ENCODE results near the gene MKRN2OS. TPM values are rescaled to one million over a fixed set of nuclear protein-coding genes. Genes with fewer than 3 reads are reported as not detected.

MKRN2OS gene
- total RNA-seq, 1 experiment from 2014 or later = not detected

DNA sequence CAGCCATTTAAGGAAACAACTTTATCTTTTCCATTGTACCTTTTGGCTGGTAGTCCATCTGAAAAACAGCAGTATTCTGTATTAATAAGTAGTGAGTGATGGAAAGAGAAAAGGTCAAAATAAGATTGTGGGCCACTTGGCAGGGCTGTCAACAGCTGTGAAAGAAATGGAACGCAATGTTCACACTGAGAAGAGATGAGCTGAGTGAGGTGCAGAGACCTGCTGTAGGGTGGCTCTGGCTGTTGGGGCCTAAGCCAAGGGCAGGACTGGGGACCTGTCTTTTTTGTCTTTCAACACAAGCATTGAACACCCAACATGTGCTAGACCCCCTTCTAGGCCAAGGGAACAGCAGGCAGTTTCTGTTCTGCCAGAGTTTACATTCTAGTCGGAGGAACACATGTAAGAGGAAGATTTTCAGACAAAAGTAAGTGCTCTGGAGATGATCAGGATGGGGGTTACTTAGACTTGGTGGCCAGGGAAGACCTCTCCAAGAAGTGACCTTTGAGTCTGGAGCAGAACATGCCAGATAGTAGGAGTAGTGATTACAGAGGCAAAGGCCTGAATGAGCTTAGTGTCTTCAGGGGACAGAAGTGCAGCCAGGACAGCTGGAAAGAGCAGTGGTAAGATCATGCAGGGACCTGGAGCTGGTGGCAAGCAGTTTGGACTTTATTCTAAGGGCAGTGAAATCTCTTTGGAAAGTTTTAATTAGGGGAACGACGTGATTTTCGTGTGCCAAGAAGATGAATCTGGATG, 31.4 kb downstream of the MKRN2OS start (continued):
- no peak for TF ChIP-seq SRF (IDR thresholded peaks at IDR 0.05; ENCODE audit: low read depth)

DNA sequence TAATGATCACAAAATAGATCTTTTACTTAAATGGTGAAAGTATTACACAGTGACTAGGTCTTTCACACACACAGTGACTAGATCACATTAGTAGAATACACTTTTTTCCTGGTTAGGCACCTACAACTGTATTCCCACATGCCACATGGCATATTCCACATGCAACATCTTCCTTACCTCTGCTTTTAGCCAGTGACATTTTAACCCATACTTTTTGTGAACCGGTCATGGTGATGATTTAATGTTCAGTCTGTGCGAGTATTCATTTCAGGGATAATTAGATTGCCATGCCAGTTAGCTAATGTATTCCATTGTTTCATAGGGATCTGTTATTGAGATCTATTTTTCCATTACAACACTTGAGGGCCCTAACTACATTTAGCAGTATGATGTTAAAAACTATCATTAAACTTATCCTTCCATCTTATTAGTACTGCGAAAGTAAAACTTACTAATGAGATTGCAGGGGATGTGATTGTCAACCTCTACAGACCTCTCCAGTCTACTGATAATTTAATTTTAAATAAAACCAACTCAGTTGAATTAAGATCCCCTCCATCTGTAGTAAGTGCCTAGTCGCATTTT, 32.7 kb downstream of the MKRN2OS start:
- Histone ChIP-seq H3K9me2 (ENCODE audit: insufficient read depth) (no peaks in the 10 kb centered on the region), H3K79me2 (ENCODE audit: insufficient read depth, low read length) (peaks cover 4% of the 10 kb centered on the region; the same call in 1 of the 2 replicates), H3K4me2 (ENCODE audit: low read length) (no peak overlapping the region), H3K4me3 (replicated peaks in 1 of 2; ENCODE audit: low read depth in 1 of 2, low read length in 2 of 2) (no peak overlapping the region), H3K27ac (ENCODE audit: low read depth, low read length) (no peak overlapping the region), H3K9me3 (ENCODE audit: control insufficient read depth in 1 of 2, insufficient read depth in 1 of 2, low read depth in 1 of 2, low read length in 2 of 2) (no peaks in the 10 kb centered on the region), H4K20me1 (ENCODE audit: insufficient read depth) (peaks cover 1% of the 10 kb centered on the region; the same call in 1 of the 2 replicates), H3K36me3 (ENCODE audit: control insufficient read depth in 1 of 2, insufficient read depth in 2 of 2, low read length in 2 of 2) (peaks cover 15 to 29% of the 10 kb centered on the region in 2 experiments; a peak in 3 of 4 replicates), H2AFZ (ENCODE audit: low read depth, low read length, poor library complexity, severe bottlenecking) (no peak overlapping the region), H3K27me3 (ENCODE audit: insufficient read depth, low read length) (no peaks in the 10 kb centered on the region), H3K9ac (ENCODE audit: low read length) (no peak overlapping the region), H3K4me1 (ENCODE audit: control insufficient read depth in 1 of 2, insufficient read depth in 2 of 2, low read length in 2 of 2) (peaks cover 0 to 6% of the 10 kb centered on the region in 2 experiments; a peak in 2 of 4 replicates)
- DNase-seq (ENCODE audit: low read depth, low spot score) (no peak), ATAC-seq (no peak)
- ChIA-PET POLR2A (no interaction called here), CTCF (interaction anchor here (2.2 kb wide), 1 partner anchor 17 kb away, joined by 9 read pairs; no protein-coding TSS in a partner anchor), RAD21 (ENCODE audit: low non-redundant PET in 1 of 2, low total read pairs in 2 of 2, uncharacterized antibody in 2 of 2, unreplicated experiment in 2 of 2) (no interaction called here)
- intact Hi-C loops (cut with micrococcal nuclease) = no loop called here
- no TSS peak for BruUV-seq (replicated peaks)
- no peak for TF ChIP-seq ZFX (IDR thresholded peaks at IDR 0.05)
- TF ChIP-seq ELF1 (IDR thresholded peaks at IDR 0.05; ENCODE audit: borderline replicate concordance, low read depth) = no peak
- TF ChIP-seq, protein P1, sequence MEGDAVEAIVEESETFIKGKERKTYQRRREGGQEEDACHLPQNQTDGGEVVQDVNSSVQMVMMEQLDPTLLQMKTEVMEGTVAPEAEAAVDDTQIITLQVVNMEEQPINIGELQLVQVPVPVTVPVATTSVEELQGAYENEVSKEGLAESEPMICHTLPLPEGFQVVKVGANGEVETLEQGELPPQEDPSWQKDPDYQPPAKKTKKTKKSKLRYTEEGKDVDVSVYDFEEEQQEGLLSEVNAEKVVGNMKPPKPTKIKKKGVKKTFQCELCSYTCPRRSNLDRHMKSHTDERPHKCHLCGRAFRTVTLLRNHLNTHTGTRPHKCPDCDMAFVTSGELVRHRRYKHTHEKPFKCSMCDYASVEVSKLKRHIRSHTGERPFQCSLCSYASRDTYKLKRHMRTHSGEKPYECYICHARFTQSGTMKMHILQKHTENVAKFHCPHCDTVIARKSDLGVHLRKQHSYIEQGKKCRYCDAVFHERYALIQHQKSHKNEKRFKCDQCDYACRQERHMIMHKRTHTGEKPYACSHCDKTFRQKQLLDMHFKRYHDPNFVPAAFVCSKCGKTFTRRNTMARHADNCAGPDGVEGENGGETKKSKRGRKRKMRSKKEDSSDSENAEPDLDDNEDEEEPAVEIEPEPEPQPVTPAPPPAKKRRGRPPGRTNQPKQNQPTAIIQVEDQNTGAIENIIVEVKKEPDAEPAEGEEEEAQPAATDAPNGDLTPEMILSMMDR (IDR thresholded peaks at IDR 0.05 in 2 of 3, conservative IDR thresholded peaks at IDR 0.05 in 1 of 3; ENCODE audit: borderline replicate concordance in 1 of 3, insufficient read depth in 1 of 3, low read depth in 2 of 3, low read length in 2 of 3) = no peak
- TF ChIP-seq, protein P2, sequence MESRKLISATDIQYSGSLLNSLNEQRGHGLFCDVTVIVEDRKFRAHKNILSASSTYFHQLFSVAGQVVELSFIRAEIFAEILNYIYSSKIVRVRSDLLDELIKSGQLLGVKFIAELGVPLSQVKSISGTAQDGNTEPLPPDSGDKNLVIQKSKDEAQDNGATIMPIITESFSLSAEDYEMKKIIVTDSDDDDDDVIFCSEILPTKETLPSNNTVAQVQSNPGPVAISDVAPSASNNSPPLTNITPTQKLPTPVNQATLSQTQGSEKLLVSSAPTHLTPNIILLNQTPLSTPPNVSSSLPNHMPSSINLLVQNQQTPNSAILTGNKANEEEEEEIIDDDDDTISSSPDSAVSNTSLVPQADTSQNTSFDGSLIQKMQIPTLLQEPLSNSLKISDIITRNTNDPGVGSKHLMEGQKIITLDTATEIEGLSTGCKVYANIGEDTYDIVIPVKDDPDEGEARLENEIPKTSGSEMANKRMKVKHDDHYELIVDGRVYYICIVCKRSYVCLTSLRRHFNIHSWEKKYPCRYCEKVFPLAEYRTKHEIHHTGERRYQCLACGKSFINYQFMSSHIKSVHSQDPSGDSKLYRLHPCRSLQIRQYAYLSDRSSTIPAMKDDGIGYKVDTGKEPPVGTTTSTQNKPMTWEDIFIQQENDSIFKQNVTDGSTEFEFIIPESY (IDR thresholded peaks at IDR 0.05; ENCODE audit: extremely low read depth, insufficient replicate concordance, low read length) = no peak
- no peak for TF ChIP-seq TCF7L2 (IDR thresholded peaks at IDR 0.05; ENCODE audit: borderline replicate concordance, extremely low read depth, insufficient read depth, insufficient read length)
- no peak for TF ChIP-seq POLR2AphosphoS5 (IDR thresholded peaks at IDR 0.05; ENCODE audit: low read depth, low read length)
